H54 (cell line): Measurements from ENCODE around the gene RNF10.
"Not testable (repeated sequence)": the region's sequence is repeated elsewhere in the genome, so short reads cannot be mapped to it uniquely, and the experiment has no call there.

Experiments used
- DNase-seq: peaks from one replicate; pipeline ENCODE4 v3.0.0; 2011; ENCODE audit warnings: low spot score, mixed read lengths; ENCODE audit not compliant: insufficient read length
- FAIRE-seq: peaks from 3 replicates; lab custom pipeline; 2011; peaks lifted over from hg19 to GRCh38; lab: Jason Lieb, UNC
- POLR2A ChIP-seq: IDR thresholded peaks from 2 replicates; pipeline ENCODE4 v1.6.1; 2011; ENCODE audit warnings: low read depth, mild to moderate bottlenecking, low read length

The RNF10 gene

DNA sequence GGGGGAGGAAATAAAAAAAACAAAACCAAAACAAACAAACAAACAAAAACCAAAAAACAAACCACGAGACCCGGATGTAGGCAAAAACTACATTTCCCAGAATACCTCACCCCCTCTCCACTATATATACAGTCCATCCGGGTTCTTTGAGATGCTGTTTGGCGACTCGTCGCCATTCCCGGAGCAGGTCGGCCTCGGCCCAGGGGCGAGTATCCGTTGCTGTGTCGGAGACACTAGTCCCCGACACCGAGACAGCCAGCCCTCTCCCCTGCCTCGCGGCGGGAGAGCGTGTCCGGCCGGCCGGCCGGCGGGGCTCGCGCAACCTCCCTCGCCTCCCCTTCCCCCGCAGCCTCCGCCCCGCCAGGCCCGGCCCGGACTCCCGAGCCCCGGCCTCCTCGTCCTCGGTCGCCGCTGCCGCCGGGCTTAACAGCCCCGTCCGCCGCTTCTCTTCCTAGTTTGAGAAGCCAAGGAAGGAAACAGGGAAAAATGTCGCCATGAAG lies at the start of gene RNF10:
RNF10 (plus strand) TSS at position 154 of the 500 bp plus-strand sequence. CDS start 456 bp downstream, outside the sequence.
- FAIRE-seq = peak; percentile 23
- peak; percentile 92 for TF ChIP-seq POLR2A
- peak; percentile 67 for DNase-seq

DNA sequence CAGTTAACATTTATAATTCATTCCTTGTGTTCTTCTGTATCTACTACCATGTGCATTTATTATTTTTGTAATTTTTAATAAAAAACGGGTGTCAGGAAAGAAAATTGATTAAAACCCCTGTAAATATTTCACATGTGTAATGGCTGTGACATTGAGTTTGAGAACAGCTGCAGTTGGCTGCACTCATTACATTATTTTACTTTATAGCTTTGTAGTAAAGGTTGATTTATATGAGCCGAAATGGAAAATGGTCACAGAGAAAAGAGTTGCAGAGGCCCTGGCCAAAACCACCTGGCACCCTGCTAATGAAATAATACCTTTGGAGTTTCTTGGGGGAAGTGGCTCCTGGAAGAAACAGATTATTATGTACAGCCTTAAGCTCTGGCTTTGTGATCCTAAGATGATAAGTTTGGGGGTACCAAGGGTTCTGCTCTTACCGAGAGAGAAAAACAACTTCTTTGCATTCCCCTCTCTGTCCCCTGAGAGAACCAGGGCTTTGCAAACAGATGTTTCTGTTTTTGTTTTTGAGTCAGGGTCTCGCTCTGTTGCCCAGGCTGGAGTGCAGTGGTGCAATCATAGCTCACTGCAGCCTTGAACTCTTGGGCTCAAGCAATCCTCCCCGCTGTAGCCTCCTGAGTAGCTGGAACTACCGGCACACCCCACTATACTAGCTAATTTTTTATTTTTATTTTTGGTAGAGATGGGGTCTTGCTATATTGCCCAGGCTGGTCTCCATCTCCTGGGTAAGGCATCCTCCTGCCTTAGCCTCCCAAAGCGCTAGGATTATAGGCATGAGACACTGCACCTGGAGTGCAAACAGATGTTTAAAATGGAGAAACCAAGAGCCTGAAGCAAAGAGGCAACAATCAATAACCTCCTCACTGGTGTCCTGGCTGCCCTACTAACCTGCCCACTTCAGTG lies 47.9 kb upstream of the RNF10 start:
- no peak for DNase-seq
- FAIRE-seq = no peak
- TF ChIP-seq POLR2A = no peak

DNA sequence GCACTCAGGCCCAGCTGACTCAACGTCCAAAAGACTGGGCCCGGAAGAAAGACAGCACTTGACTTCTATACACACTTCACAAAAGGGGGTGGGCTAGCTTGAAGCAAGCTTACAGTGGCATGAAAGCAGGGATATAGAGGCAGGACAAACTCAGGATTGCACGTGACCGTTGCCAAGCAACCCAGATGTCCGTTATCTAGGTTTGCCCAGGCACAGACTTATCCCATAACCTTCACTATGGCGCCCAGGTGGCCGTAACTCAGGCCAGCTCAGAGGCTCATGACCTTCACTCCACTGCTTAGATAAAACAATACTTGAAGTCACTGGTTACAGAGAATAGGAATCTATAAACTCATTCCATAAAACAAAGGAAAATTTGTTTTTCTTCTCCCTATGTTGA lies 46.6 kb upstream of the RNF10 start:
- not testable (repeated sequence) for FAIRE-seq, DNase-seq

DNA sequence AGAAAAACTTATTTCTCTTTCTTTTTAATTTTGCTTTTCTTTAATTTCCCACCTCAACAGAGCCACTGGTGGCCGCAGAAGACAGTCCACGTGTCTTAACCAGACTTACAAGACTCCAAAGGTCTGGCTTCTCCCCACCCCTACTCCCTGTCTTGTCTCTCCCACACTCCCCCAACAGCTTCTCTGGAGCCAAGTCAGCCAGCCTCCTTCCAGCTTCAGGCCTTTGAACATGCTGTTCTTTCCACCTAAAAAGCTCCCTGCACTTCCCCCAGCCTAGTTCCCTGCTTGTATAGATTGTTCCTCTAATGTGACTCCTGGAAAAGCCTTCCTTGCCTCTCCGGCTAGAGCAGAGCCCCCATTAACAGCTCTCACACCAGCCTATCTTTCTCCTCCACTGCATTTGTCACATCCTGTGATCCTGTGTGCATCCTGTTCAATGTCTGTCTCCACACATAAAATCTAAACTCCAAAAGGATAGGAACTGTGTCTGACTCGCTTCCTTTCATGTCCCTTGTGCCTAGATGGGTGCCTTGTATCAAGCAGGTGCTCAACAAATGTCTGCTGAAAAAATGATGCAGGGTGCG lies 46.0 kb upstream of the RNF10 start:
- no peak for TF ChIP-seq POLR2A

DNA sequence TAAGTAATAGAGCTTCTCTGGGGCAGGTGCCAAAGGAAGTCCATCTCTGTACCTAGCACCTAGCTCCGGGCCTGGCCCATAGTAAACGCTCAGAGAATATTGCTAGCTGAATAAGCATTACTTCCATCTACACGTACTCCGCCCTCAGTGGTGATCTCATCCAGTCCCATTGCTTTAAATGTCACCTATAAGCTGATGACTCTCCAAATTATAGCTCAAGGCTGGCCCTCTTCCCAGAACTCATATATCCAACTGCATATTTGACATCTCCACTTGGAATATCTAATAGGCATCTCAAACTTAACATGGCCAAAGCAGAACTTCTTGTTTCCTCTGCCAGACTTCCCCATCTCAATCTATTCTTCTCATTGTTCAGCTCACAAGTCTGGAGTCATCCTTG lies 45.1 kb upstream of the RNF10 start:
- peak; percentile 40 for DNase-seq
- FAIRE-seq = no peak
- no peak for TF ChIP-seq POLR2A

More for the DNA sequence above, 46.0 kb upstream of the RNF10 start:
- DNase-seq = no peak
- FAIRE-seq = no peak

DNA sequence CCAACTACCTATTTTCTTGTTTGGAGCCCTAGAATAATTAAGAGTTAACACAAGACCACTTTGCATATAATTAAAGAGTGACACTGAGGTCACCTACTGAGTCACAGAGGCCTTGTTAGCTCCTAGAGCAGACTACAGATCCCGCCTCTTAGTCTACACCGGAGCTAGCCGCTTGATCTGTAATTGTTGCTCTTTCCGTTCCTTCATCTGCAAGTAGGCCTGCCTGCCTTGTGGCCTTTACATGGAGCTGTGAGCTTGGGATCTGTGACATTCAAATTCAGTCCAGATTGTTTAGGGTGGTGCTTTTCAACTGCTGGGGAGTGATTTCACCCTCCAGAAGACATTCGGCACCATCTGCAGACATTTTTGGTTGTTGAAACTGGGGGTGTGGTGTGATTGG lies 43.8 kb upstream of the RNF10 start:
- no peak for TF ChIP-seq POLR2A
- DNase-seq (no peak), FAIRE-seq (no peak)

DNA sequence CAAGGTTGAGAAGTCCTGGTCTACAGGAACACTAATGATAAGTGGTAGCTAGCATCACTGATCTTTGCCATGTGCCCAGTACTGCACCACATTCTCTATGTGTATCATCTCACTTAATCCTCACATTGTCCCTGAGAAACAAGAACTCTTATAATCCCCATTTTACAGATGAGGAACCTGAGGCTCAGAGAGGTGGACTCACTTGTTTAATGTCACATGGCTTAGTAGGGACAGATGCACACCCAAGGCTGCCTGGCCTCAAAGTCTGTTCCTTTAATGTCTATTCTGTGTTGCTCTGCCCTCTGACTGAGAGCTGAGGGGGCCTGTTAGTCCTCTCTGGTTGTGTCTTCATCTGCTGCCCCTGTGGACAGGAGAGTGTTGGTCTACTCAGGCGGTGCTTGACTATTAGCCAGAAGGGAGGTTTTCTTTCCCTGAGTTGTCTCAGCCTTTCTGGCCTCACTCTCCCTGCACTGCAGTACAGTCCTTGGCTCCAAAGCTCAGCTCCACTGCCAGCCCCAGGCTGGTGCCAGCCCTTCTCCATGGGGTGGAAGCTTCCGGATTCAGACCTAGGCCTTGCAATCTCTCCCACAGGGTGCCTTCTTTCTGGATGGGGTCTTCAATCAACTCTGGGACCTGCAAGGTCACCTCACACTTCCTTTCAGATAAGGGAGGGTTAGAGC lies 43.2 kb upstream of the RNF10 start:
- TF ChIP-seq POLR2A = no peak
- FAIRE-seq (no peak), DNase-seq (no peak)

DNA sequence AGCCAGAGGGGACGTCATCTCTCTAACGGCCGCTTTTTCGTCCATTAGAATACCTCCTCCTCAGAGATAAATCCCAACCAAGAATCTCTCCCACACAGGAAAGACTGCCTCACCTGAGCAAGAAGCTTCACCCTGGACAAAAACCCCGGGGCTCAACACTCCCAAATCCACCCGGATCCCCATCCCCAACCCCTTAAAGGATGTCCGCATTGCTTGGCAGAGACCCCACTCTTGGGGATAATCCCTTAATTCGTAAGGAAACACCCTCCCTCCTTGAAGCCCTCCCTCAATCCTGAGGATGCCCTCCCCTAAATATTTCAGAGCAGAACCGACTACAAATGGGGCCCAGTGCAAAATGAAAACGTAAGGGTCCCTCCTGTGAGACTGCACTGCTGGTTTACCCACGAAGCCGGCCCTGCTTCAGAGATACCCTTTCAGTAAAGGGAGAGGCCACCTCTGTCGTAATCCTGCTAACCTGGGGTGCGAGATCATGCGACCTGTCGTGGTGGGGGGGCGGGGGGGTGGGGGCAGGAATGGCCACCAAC lies 38.9 kb upstream of the RNF10 start:
- no peak for DNase-seq
- no peak for FAIRE-seq
- TF ChIP-seq POLR2A = no peak

DNA sequence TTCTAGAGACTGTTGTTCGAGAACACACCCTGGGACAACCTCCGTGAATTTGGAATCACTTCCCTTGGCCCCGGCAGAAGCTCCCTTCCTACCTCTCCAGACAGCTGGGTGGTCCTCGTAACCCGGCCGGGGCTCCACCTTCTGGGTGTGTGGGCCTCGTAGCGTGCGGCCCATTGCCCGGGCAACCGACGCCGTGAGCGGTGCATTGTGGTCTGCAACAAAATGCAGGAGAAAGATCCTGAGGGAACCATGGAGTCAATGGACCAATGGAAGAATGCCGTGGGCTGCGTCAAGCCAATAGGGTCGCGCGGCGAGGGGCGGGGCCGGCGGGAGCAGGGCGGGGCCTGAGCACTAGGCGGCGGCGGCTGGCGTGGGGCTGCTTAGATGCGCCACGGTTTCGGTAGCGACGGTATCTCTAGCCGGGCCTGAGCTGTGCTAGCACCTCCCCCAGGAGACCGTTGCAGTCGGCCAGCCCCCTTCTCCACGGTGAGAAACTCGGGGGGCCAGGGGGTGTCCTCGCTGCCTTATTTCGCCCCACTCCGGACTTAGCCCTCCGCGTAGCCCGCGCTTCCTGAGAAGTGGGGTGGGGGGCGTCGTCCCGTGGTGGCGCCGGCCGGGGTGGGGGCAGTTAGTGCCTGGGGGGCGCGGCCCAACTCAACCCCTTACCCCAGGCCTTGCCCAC lies 38.3 kb upstream of the RNF10 start, which contains the start of gene DYNLL1:
DYNLL1 (plus strand) TSS at position 383 of the 682 bp plus-strand sequence. CDS start 309 bp downstream, outside the sequence.
- peak; percentile 83 for DNase-seq
- TF ChIP-seq POLR2A = peak; percentile 98
- peak; percentile 74 for FAIRE-seq

DNA sequence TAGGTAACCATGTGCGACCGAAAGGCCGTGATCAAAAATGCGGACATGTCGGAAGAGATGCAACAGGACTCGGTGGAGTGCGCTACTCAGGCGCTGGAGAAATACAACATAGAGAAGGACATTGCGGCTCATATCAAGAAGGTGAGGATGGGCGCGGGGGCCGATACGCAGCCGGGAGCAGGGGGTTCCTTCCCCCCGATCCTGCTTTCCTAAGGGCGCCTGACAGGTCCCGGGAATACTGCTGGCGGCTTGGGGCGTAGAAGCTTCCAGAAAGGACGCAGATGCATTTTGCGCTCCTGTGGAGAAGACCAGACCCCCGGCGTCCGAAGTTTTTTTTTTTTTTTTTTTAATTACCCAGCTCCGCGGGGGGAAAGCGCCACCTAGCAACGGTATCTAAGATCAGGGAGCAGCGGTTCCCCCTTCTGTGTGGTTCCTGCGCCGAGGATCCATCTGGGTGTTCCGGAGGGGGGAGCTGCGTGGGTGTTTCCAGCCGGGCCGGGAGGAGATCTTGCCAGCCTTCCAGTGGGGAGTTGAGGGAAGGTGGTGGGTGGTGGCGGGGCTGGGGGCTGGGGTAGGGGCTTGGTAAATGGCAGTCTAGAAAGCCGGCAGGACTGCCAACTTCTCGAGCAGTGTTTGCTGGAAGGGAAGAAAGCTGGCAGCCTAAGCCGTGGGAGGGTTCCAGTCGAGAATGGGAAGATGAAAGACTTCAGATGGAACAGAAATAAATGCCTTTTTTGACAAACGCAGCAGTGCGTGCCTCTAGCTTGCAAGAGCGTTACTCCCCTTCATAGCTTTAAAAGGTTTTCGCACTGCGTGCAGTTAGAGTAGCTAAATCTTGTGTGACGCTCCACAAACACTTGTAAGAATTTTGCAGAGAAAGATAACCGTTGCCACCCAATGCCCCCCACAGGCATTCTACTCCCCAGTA lies 37.5 kb upstream of the RNF10 start:
- DNase-seq (no peak), FAIRE-seq (no peak)
- no peak for TF ChIP-seq POLR2A

DNA sequence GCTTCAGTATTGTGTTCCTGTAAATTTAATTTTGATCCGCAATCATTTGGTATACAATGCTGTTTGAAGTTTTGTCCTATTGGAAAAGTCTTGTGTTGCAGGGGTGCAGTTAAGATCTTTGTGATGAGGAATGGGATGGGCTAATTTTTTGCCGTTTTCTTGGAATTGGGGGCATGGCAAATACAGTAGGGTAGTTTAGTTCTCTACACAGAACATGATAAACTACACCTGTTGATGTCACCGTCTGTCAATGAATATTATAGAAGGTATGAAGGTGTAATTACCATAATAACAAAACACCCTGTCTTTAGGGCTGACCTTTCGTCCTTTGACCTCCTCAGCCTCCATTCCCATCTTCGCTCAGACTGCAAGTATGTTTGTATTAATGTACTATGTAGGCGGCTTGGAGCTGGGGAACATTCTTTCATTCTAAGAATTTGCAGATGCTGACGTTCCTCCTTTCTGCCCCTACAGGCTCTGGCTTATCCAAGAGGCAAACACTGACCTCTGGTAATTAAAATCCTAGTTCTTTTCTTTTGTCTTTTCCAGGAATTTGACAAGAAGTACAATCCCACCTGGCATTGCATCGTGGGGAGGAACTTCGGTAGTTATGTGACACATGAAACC lies 36.5 kb upstream of the RNF10 start:
- DNase-seq = no peak
- no peak for TF ChIP-seq POLR2A
- FAIRE-seq = no peak
